Measurements from ENCODE around the gene ACR. TPM values are rescaled to one million over a fixed set of nuclear protein-coding genes. Genes with fewer than 3 reads are reported as not detected.

ACR gene
- total and polyA plus RNA-seq, 2 of the 13 experiments (the other 11 are each of a cell fraction or from before 2014, with no cell fraction given) = 0.15 TPM; not detected in 1

- no peak for FAIRE-seq
- 100% methylated on average over 6 of the region's 7 CpGs for WGBS (ENCODE audit: low lambda C conversion rate)
- no peak for DNase-seq (ENCODE audit: low spot score)
- no peak overlapping the region for H3K4me3 ChIP-seq (replicated peaks in 1 of 3; ENCODE audit: insufficient read depth in 1 of 3, low read depth in 2 of 3, low read length in 3 of 3)
- no peak for ATAC-seq
- H2AFZ ChIP-seq (ENCODE audit: low read length) = no peak overlapping the region
- no peak overlapping the region for H3K4me2 ChIP-seq (ENCODE audit: low read depth, low read length)
- intact Hi-C loops (cut with micrococcal nuclease; ENCODE audit: unreplicated experiment) = no loop called here
- TF ChIP-seq SKIL (CRISPR knock-in tag; IDR thresholded peaks at IDR 0.05; ENCODE audit: borderline replicate concordance) = no peak
- no peak for TF ChIP-seq RORA (CRISPR knock-in tag; IDR thresholded peaks at IDR 0.05)
- TF ChIP-seq ZSCAN29 (CRISPR knock-in tag; conservative IDR thresholded peaks at IDR 0.05) = no peak
- TF ChIP-seq SIN3A (IDR thresholded peaks at IDR 0.05; ENCODE audit: borderline replicate concordance, low read depth, low read length) = no peak
- TF ChIP-seq IKZF5 (CRISPR knock-in tag; IDR thresholded peaks at IDR 0.05) = no peak
- TF ChIP-seq, protein P1, sequence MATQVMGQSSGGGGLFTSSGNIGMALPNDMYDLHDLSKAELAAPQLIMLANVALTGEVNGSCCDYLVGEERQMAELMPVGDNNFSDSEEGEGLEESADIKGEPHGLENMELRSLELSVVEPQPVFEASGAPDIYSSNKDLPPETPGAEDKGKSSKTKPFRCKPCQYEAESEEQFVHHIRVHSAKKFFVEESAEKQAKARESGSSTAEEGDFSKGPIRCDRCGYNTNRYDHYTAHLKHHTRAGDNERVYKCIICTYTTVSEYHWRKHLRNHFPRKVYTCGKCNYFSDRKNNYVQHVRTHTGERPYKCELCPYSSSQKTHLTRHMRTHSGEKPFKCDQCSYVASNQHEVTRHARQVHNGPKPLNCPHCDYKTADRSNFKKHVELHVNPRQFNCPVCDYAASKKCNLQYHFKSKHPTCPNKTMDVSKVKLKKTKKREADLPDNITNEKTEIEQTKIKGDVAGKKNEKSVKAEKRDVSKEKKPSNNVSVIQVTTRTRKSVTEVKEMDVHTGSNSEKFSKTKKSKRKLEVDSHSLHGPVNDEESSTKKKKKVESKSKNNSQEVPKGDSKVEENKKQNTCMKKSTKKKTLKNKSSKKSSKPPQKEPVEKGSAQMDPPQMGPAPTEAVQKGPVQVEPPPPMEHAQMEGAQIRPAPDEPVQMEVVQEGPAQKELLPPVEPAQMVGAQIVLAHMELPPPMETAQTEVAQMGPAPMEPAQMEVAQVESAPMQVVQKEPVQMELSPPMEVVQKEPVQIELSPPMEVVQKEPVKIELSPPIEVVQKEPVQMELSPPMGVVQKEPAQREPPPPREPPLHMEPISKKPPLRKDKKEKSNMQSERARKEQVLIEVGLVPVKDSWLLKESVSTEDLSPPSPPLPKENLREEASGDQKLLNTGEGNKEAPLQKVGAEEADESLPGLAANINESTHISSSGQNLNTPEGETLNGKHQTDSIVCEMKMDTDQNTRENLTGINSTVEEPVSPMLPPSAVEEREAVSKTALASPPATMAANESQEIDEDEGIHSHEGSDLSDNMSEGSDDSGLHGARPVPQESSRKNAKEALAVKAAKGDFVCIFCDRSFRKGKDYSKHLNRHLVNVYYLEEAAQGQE (IDR thresholded peaks at IDR 0.05; ENCODE audit: borderline replicate concordance in 1 of 2, low read depth in 1 of 2, low read length in 2 of 2) = no peak
- TF ChIP-seq, protein P2, sequence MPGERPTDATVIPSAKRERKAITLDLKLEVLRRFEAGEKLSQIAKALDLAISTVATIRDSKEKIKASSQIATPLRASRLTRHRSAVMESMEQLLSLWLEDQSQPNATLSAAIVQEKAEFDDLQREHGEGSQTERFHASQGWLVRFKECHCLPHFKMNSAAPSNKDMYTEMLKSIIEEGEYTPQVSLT (CRISPR knock-in tag; IDR thresholded peaks at IDR 0.05; ENCODE audit: borderline replicate concordance, low read depth) = no peak
- no peak for TF ChIP-seq HNRNPL (IDR thresholded peaks at IDR 0.05; ENCODE audit: low read depth, low read length)
- no peak for TF ChIP-seq XRCC5 (optimal IDR thresholded peaks at IDR 0.05; ENCODE audit: low read length)
- H3K79me2 ChIP-seq (ENCODE audit: insufficient read depth, low read length) = no peaks in the 10 kb centered on the region
- CTCF ChIA-PET (ENCODE audit: low intra/inter-chr PET ratio, low total read pairs) = no interaction called here
- H3K27me3 ChIP-seq (ENCODE audit: control insufficient read depth in 1 of 2, insufficient read depth in 2 of 2, low read length in 2 of 2) = no peaks in the 10 kb centered on the region
- H3K4me1 ChIP-seq (ENCODE audit: insufficient read depth, low read length) = peaks cover 3% of the 10 kb centered on the region; the same call in 1 of the 2 replicates
- peaks cover 0 to 6% of the 10 kb centered on the region in 2 experiments; a peak in 4 of 5 replicates for H3K36me3 ChIP-seq (replicated peaks in 1 of 2; ENCODE audit: control insufficient read depth in 1 of 2, insufficient read depth in 2 of 2, low read length in 2 of 2)
- POLR2A ChIA-PET = no interaction called here
- no peak overlapping the region for H3K9ac ChIP-seq (ENCODE audit: insufficient read depth, low read depth, low read length)
- no peak overlapping the region for H3K27ac ChIP-seq (ENCODE audit: extremely low read length, insufficient read depth, low read length)
- no TSS peak for BruUV-seq (replicated peaks)
- in situ Hi-C loops (cut with HindIII; ENCODE audit: extremely low pct_ligation_motif_present, low pct_unique_long_range_greater_than_20kb) = no loop called here
- H3K9me3 ChIP-seq (ENCODE audit: low read length) = no peaks in the 10 kb centered on the region
- no peaks in the 10 kb centered on the region for H4K20me1 ChIP-seq (ENCODE audit: insufficient read depth, low read length)
Measured at GRCh38 chr22:50715776-50716175, 22.2 kb upstream of the ACR start.

All from HepG2 (cell line).